ENCODE measurements around the gene CCL18. TPM values are rescaled to one million over a fixed set of nuclear protein-coding genes. Genes with fewer than 3 reads are reported as not detected.

The CCL18 gene
- polyA plus RNA-seq, 4 donors = not detected

Other genes starting within 250 kb of the CCL18 start
- gene HEATR9, start 195.4 kb upstream of the CCL18 start, polyA plus RNA-seq (ENCODE audit: insufficient read length in 4 of 4) = under 1 TPM in 2 of 4 donors, not detected in 2; 0.06 to 0.10 TPM
- gene CCL5, start 183.9 kb upstream of the CCL18 start, polyA plus RNA-seq (ENCODE audit: insufficient read length in 4 of 4) = 1 to 10 TPM in 3 of 4 donors, under 1 TPM in 1; 1.00 to 2.1 (median 1.5) TPM
- gene RDM1, start 133.5 kb upstream of the CCL18 start, polyA plus RNA-seq (ENCODE audit: insufficient read length in 4 of 4) = 1 to 10 TPM; 1.5 to 4.2 (median 2.7) TPM
- not detected for gene LYZL6, start 120.6 kb upstream of the CCL18 start, polyA plus RNA-seq (ENCODE audit: insufficient read length in 4 of 4)
- gene CCL16, start 82.8 kb upstream of the CCL18 start, polyA plus RNA-seq (ENCODE audit: insufficient read length in 4 of 4) = under 1 TPM; 0.09 to 0.39 (median 0.20) TPM
- gene CCL14, start 77.5 kb upstream of the CCL18 start, polyA plus RNA-seq (ENCODE audit: insufficient read length in 4 of 4) = 10 to 100 TPM; 15.2 to 27.2 (median 18.9) TPM
- 10 to 100 TPM in 1 of 4 donors, 1 to 10 TPM in 3; 7.7 to 10.0 (median 8.3) TPM for gene CCL15, start 62.7 kb upstream of the CCL18 start, polyA plus RNA-seq (ENCODE audit: insufficient read length in 4 of 4)
- gene CCL23, start 46.3 kb upstream of the CCL18 start, polyA plus RNA-seq (ENCODE audit: insufficient read length in 4 of 4) = under 1 TPM in 2 of 4 donors, not detected in 2; 0.35 to 0.48 TPM
- gene CCL3, start 25.9 kb downstream of the CCL18 start, polyA plus RNA-seq (ENCODE audit: insufficient read length in 4 of 4) = 1 to 10 TPM in 3 of 4 donors, under 1 TPM in 1; 0.13 to 6.6 (median 3.5) TPM
- gene CCL4, start 39.6 kb downstream of the CCL18 start, polyA plus RNA-seq (ENCODE audit: insufficient read length in 4 of 4) = 1 to 10 TPM in 2 of 4 donors, under 1 TPM in 2; 0.38 to 3.2 (median 1.3) TPM
- gene TBC1D3B, start 112.4 kb downstream of the CCL18 start, polyA plus RNA-seq (ENCODE audit: insufficient read length in 4 of 4) = 1 to 10 TPM; 3.6 to 8.5 (median 6.5) TPM
- 1 to 10 TPM in 2 of 4 donors, under 1 TPM in 2; 0.21 to 3.4 (median 1.5) TPM for gene CCL3L1, start 132.5 kb downstream of the CCL18 start, polyA plus RNA-seq (ENCODE audit: insufficient read length in 4 of 4)
- 1 to 10 TPM in 3 of 4 donors, under 1 TPM in 1; 0.26 to 3.5 (median 2.0) TPM for gene CCL4L2, start 146.8 kb downstream of the CCL18 start, polyA plus RNA-seq (ENCODE audit: insufficient read length in 4 of 4)
- gene TBC1D3I, start 200.3 kb downstream of the CCL18 start, polyA plus RNA-seq (ENCODE audit: insufficient read length in 4 of 4) = under 1 TPM in 2 of 4 donors, not detected in 2; 0.17 to 0.52 TPM